GM19372 (cell line): ENCODE measurements around the gene PLXDC2.
A peak's percentile ranks its signal among the peaks of the same experiment; 100 is the strongest.
"Not testable (repeated sequence)": the region's sequence is repeated elsewhere in the genome, so short reads cannot be mapped to it uniquely, and the experiment has no call there.

ENCODE experiments used
- ATAC-seq: cut with Tn5 transposase; IDR thresholded peaks from one replicate; pipeline ENCODE4 v1.9.1; 2021; ENCODE audit warnings: mild to moderate bottlenecking, low read depth, moderate library complexity; ENCODE audit not compliant: unreplicated experiment

PLXDC2 gene

DNA sequence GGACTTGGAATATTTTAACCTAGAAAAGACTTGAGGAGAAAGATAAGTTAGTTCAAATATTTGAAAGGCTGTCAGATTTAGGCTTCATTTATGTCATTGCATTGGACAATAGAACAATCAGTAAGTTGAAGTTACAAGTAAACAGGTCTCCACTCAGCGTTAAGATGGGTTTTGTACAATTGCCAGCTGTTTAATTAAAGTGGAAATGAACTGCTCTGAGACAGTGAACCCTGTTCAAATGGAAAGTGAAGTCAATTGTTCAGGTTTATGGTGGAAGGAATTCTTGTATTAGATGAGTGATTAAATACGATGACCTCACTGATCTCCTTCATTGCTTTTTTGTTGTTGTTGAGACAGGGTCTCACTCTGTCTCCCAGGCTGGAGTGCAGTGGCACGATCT lies 151.7 kb downstream of the PLXDC2 start:
- no peak for ATAC-seq

GRCh38 chr10:19968745-19969144 lies 152.5 kb downstream of the PLXDC2 start:
- no peak for ATAC-seq

- no peak for ATAC-seq
These were observed 154.0 kb downstream of the PLXDC2 start for GRCh38 chr10:19970256-19970655.

- ATAC-seq, result no peak
These were observed 154.5 kb downstream of the PLXDC2 start for GRCh38 chr10:19970717-19971116.

DNA sequence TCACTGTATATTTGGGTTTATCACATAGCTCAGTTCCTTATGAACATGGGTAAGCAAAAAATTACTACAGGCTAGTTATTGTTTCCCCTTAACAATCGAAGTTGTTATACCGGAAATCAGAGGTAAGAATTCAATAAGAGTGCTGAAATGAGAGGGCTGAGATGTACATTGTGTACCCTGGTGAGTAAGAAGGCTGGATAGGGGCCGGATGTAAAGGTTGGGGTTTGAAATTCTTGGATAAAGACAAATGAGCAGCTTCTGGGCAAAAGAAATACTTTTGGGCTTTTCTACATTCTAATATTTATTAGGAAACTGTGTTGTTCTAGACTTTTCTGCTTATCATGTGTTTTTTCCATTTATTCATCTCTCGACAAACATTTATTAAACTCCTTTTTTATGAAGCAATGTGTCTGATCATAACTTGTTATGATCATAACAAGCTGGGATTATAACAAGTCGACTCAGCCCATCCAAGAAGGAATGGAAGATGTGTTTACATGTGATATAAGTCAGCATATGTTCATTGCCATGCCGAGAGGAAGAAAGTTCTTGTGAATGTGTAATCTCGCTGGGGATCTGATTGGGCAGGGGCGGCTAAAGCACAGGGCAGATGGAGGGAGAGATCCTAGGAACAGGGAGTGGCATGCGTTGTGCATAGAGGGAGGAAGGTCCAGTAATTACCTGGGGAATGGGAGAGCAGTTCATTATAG lies 155.3 kb downstream of the PLXDC2 start:
- ATAC-seq, result no peak

GRCh38 chr10:19974138-19974537 lies 157.9 kb downstream of the PLXDC2 start:
- ATAC-seq, result no peak

DNA sequence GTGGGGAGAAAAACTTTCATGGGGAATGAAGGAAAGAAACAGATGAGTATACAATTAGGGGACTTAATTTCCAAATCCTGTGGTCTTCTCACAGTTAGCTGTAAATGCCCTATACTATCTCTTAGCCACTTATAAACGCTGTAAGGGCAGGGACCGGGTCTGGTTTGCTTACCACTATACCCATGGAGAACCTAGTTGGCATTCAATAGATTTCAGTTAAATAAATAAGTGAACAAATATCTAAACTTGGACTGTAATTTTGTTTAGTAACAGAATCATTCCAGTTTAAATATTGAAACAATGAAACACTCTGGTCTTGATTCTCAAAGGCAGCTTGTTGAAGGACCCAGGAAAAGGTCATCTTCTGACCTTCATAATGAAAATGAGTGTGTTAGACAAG lies 158.3 kb downstream of the PLXDC2 start:
- no peak for ATAC-seq

- no peak for ATAC-seq
These were observed 160.9 kb downstream of the PLXDC2 start for GRCh38 chr10:19977097-19977521.

DNA sequence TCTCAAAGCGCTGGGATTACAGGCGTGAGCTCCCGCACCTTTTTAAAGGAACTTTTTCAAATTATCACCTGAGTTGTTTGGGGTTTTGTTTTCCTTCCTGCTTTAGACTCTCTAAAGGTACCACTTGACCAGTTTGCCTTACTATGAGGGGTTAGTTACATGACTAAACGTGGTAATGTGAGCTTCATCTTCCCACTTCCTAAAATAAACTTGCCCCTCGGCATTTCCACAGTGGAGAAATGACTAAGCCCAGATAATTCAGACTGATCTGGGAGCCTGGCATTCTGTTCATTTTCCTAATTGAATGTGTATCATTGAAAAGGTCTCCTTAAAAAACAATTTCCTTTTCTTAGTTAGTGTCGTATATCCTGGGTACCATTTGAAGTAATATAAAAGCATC lies 163.4 kb downstream of the PLXDC2 start:
- no peak for ATAC-seq

DNA sequence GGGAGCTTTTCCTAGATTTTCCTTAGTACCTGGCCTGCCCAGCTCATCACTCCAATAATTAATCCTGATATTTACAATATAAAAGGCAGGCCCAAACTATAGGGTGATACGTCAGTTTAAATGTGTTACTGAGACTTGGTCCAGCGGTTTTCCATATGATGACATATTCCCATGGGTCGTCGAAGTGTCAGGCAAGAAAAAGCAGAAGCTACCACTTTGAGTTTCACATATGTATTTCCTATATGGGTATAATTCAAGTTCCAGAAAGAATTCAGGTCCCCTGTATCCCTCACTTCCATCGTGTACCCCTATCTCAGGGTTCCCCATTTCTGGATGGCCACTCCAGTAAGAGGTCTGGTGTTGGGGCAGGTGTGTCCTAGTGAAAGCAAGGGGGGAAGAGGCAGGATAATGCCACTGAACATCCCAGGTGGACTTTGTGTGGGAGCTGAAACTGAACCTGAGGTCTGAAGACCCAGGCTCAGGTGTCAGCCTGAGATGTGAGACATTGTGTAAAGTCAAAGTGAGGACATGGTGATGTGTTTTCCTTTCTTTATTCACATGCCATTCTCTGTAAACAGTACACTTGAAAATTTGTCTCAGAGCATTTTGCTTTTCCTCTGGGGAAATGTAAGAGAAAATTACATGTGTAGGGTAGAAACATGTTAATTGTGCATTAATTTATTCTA lies 167.8 kb downstream of the PLXDC2 start:
- no peak for ATAC-seq

GRCh38 chr10:19985745-19986144 lies 169.5 kb downstream of the PLXDC2 start:
- ATAC-seq, result no peak

DNA sequence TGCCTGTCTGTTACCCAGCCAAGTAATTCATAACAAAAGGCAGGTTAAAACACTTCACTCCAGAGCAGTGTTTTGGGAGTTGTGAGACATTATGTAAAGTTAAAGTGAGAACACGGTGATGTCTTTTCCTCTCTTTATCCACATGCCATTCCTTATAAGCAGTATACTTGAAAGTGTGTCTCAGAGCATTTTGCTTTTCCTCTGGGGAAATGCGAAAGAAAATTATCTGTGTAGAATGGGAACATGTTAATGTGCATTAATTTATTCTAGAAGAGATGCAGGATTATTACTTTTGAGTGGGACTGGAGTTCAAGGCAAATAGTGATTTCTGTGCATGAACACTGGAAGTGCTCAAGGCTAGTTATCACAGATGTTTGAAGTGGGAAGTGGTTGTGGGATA lies 170.4 kb downstream of the PLXDC2 start:
- no peak for ATAC-seq

DNA sequence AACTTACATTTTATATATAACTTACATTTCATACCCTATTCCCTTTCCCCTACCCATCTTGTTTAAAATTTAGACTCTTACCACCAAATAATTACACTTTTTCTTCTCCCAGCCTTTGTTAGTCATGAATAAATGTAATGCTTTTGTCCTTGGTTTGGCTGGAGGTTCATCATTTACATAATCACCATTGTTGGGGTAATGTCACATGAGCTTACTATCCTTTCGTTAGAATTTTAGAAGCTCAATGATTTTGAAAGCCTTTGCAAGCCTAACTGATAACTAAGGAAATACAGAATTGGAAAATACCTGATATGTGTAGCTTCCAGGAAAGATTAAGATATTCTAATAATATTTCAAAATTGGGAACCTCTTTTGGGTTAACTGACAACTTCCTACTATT lies 171.7 kb downstream of the PLXDC2 start:
- ATAC-seq, result no peak

- no peak for ATAC-seq
These were observed 177.6 kb downstream of the PLXDC2 start for GRCh38 chr10:19993714-19994315.

GRCh38 chr10:19998482-19998881 lies 182.2 kb downstream of the PLXDC2 start:
- no peak for ATAC-seq

DNA sequence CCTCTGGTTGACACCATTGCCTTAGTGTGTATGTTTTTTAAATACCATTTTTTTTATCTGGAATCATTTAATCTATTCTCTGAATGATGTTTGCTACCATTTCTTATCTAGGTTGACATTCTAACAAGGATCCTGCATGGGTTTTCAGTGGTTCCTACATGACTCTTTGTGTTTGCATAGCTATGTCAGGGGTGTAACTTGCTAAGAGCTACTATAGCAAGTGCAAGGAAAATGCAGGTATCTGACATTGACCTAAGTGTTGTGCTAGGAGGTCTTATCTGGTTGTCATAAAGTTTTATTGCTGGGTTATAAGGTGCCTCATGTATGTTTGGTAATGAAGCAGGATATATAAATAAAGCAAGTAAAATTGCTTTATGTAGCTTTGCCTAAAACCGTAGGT lies 183.2 kb downstream of the PLXDC2 start:
- no peak for ATAC-seq

DNA sequence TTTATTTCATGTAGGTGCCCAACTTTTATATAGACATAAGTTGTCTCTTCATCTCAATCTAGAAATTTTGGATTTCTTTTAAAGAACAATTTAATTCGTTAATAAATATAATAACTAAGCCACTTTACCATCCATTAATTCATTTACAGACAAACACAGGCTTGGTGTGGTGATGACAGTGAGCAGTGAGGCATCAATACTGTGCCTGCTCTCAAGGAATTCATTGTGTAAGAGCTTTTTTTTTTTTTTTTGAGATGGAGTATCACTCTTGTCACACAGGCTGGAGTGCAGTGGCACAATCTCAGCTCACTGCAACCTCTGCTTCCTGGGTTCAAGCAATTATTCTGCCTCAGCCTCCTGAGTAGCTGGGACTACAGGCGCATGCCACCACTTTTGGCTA lies 185.8 kb downstream of the PLXDC2 start:
- ATAC-seq, result not testable (repeated sequence)

DNA sequence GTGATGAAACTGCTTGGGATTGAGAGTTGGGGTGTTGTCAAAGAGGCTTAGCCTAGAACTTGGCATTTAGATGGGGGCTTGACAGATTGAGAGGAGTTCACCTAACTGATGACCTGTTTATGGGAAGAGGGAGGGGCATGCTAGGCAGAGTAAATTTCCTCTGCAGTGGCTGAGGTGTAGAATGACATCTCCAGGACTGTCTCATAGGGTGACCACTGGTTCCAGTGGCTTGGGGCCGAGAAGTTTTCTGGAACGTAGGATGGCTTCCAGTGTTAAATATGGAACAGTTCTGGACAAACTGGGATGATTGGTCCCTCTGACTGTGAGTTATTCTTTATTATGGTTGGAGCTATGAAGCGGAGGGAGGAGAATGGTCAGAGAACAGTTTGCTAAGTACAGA lies 186.4 kb downstream of the PLXDC2 start:
- ATAC-seq, result no peak

GRCh38 chr10:20004087-20004523 lies 187.9 kb downstream of the PLXDC2 start:
- peak; percentile 39 for ATAC-seq

GRCh38 chr10:20005638-20006037 lies 189.4 kb downstream of the PLXDC2 start:
- ATAC-seq, result no peak

- no peak for ATAC-seq
These were observed 190.1 kb downstream of the PLXDC2 start for GRCh38 chr10:20006169-20006870.
